GM18873 (cell line): ENCODE measurements around the gene KLHDC7B.
"Not testable (repeated sequence)": the region's sequence is repeated elsewhere in the genome, so short reads cannot be mapped to it uniquely, and the experiment has no call there.

Source experiments
- ATAC-seq: cut with Tn5 transposase; IDR thresholded peaks from one replicate; pipeline ENCODE4 v1.9.1; 2021; ENCODE audit warnings: mild to moderate bottlenecking, moderate library complexity, moderate number of reproducible peaks; ENCODE audit not compliant: unreplicated experiment, low FRiP score

KLHDC7B gene

DNA sequence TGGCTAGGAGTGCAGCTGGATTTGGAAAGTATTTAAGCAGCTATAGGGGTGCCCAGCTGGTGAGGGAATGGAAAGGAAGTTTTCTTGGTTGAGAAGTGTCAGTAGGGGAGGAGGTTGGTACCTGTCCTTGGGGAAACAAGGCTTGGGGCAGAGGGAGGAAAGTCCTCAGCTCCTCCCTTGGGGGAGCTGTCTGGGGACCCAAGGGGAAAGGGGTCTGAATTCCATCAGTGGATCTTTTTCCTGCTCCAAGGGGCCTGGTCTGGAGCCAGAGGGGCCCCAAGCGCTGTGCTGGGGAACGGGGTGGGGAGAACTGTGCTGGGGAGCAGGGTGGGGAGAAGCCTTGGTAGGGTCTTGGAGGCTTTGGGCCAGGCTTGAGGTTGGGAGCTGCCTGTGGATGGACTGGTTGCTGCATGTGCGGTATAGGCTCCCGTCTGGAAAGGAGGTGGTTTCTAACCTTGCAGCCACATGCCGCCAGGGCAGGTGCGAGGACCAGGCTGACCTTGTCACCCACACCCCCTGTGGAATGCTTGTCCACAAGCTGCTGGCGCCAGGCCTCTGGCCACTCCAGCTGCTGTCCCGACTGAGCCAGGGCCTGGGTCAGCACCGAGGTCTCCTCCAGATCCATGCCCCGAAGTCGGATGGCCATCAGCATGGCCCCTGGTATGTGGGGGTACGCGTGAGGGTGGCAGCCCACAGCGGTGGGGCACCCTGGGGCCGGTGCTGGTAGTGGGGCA is 16.9 kb upstream of the KLHDC7B start:
- no peak for ATAC-seq

DNA sequence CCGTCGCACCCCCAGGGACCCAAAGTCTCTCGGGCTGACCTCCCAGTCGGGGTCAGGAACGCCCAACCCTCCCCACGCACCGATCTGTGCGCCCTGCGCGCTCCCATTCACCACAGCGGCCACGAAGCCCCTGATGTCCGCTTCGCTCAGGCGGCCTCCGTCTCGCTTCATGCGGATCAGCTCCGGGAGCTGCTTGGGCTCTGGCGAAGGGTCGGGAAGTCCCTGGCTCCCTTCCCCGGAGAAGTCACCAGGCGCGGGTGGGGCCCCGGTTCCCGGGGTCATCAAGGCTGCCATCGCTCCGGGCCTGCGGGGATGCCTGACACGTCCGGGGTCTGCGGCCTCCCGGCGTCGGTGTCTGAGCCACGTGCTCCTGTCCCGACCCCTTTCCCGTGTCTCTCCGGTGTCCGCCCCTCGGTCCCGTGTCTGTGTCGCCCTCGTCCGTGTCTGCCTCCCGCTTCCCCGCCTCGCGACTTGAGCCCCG is 16.2 kb upstream of the KLHDC7B start:
- ATAC-seq: no peak

DNA sequence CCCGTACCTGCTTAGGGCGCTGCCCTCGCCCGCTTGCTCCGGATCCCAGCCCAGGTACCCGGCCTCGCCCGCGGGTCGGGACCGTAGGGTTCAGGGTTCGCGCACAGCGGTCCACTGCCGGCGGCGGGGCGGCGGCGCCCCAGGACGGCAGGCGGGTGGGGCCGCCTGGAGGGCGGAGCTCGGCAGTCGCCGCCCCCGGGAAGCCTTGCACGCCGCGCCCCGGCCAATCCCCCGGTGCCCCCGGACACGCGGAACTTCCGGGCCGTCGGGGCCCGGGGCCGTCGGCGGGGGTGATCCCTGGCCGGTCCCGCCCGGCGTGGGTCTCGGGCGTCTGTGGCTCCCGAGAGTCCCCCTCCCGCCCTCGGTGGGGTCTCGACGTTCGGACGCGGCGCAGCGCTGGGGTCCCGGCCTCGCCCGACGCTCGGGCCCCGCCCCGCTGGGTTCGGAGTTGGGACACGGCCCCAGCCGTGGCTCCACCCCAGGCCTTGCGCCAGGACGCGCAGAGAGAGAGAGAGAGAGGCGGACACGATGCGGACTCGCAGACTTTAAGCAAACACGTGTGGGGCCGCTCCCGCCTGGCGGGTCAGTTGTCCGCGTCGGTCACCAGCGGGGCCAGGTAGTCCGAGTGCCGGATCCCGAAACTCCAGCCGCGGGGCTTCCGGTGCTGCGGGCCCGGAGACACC is 15.7 kb upstream of the KLHDC7B start, which contains the start of gene TYMP:
Gene TYMP (minus strand): TSS at position 116 of the 683 bp plus-strand sequence. CDS start 303 bp downstream, outside the sequence.
- no peak for ATAC-seq

DNA sequence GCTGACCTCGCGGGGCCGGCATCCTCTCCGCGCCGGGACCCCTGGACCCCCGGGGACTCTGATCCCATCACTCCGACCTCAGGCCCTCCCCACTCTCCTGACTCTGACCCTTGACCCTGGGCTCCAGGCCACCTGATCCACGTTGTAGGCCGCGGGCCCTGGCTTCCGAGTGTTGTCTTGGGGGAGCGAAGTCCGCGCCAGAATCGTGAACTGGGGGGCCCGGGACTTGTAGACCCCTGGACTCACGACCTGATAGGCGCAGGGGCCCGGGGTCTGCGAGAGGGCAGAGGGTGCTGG is 15.2 kb upstream of the KLHDC7B start:
- no peak for ATAC-seq

DNA sequence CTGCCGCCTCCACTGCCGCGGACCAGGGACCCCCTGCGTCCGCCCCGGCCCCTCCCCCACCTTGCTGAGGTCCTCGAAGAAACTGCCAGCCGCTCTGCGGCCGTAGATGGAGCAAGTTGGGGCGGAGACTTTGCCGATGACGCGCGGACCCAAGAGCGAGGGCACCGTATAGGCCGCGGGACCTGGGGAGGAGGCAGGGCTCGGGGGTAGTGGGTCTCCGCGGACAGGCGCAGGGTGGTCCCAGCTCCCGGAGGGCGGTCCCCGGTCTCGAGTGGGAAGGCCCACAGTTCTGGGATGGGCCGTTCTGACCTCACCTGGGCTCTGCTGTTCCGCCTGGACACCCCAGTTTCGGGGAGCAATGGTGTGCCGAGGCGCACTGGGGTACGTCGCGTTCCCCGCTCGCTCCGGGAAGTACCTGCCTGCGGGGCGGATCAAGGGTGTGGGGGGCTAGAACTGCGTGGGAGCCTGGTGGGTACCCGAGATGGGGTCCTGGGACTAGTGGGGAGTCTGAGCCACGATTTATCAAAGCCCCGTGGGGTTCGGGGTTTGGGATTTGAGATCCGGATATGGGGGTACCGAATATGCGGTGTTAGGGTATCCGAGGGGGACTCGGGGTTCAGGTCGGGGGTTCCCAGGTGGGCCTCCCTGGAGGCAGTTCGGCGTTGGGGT is 14.7 kb upstream of the KLHDC7B start:
- no peak for ATAC-seq

DNA sequence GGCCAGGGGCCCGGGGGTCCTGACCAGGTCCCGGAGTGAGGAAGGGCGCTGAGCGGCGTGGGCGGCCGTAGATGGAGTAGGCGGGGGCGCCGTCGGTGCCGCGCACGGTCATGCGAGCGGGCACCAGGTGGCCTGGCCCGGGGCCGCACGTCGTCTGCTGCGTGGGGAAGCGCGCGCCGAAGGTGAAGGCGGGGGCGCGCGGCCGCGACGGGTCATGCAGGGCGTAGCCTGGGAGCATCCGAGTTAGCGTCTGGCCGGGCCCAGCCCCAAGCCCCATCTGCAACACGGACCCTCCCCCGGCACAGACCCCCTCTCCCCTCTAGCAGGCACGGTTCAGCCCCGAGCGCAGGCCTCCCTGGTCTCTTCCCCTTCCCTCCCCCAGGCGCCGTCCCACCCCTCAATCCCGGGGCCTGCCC is 14.1 kb upstream of the KLHDC7B start:
- no peak for ATAC-seq

DNA sequence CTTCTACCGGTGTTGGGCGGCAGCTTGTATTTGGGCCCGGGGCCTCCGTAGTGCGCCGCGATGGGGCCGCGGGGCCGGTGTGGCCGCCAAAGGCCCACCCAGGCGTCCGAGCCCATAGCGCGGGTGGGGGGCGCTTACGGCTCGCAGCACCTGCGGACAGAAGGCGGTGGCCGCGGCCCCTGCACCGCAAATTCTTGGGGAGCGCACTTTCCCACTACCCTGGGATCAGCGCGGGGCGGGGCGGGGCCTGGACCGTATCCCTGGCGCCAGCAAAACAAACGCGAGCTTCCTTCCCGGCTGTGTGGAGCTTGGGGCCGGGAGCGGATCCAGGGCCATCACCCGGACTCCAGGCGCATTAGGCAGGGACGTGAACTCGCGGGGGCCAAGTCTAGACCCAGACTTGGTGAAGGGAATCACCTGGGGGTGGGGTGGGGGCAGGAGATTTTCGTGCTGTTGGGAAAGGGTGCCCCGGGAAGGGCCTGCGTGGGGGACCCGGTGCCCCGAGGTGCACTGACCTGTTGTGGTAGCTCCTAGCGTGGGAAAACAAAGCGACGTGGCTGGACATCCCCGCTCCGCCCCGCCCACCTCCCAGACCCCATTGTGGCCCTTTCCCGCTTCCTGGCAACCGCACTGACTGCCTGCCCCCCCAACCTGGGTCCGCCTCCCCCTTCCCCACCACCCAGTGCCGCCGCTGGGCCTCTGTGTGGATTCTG is 13.6 kb upstream of the KLHDC7B start:
- no peak for ATAC-seq

DNA sequence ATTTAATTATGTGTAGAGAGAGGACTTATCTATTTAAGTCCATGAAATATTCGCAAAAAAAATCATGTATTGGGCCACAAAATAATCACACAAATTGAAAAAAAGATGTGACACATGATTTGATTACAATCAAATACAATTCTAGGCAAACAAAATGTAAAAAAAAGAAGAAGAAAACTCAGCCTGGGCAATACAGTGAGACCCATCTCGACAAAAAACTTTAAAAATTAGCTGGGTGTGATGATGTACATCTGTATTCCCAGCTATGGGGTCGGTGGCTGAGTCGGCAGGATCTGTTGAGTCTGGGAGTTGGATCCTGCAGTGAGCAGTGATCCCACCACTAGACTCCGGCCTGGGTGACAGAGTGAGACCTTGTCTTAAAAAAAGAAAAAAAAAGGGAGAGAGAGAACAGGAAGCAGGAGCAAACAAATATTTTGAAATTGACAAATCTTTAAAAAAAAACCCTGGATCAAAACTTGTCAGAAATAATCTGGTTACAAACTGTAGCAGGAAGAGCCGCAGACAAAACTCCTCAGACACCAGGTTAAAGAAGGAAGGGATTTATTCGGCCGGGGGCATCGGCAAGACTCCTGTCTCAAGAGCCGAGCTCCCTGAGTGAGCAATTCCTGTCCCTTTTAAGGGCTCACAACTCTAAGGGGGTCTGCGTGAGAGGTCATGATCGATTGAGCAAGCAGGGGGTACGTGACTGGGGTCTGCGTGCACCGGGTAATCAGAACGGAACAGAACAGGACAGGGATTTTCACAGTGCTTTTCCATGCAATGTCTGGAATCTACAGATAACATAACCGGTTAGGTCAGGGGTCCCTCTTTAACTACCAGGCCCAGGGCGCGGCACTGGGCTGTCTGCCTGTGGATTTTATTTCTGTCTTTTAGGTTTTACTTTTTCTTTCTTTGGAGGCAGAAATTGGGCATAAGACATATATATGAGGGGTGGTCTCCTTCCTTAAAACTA is 12.6 kb upstream of the KLHDC7B start:
- ATAC-seq: no peak

DNA sequence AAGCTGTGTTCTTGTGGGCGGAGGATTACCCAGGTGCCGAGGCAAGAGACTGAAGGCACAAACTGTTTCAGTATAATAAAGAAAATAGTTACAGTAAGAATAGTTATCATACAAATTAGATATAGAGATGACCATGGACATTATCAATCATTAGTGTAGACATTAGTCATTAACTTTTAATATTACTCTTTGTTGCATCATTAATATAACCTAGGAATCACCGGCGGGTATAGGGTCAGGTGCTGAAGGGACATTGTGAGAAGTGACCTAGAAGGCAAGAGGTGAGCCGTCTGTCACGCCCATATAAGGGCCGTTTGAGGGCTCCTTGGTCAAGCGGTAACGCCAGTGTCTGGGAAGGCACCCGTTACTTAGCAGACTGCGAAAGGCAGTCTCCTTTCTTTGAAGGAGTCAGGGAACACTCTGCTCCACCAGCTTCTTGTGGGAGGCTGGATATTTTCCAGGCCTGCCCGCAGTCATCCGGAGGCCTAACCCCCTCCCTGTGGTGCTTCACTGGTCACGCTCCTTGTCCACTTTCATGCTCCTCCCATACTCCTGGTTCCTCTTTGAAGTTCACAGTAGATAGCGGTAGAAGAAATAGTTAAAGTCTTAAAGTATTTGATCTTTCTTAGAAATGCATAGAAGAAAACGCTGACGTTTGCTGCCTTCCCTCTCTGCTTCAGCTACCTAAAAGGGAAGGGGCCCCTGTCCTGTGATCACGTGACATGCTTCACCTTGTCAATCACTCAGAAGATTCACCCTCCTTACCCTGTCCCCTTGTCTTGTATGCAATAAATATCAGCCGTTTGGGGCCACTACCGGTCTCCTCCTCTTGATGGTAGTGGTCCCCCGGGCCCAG is 11.6 kb upstream of the KLHDC7B start:
- not testable (repeated sequence) for ATAC-seq

DNA sequence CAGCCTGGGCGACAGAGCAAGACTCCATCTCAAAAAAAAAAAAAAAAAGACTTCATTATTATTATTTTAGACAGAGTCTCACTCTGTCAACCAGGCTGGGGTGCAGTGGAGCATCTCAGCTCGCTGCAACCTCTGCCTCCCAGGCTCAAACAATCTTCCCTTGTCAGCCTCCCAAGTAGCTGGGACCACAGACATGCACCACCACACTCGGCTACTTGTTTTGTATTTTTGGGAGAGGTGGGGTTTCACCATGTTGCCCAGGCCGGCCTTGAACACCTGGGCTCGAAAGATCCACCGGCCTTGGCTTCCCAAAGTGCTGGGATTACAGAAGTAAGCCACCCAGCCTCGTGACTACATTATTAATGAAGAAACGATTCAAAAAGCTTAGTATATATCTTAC is 10.6 kb upstream of the KLHDC7B start:
- no peak for ATAC-seq

DNA sequence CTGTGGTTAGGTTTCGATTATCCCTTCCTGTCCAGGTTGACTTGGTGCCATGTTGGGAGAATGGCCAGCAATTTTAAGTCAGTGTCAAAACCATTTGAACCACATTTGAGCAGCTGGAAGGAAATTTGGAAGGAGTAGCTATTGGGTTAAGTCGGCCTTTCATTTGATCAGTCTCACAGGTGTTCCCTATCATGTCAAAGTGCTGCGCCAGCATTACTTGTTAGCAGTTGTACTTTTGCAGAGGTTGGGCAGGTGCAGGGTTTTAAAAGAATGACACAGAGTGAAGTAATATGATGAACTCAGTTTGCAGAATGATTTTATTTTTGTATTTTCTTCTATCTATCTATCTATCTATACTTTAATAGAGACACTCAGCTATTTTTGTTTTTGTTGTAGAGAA is 9.5 kb upstream of the KLHDC7B start:
- no peak for ATAC-seq

DNA sequence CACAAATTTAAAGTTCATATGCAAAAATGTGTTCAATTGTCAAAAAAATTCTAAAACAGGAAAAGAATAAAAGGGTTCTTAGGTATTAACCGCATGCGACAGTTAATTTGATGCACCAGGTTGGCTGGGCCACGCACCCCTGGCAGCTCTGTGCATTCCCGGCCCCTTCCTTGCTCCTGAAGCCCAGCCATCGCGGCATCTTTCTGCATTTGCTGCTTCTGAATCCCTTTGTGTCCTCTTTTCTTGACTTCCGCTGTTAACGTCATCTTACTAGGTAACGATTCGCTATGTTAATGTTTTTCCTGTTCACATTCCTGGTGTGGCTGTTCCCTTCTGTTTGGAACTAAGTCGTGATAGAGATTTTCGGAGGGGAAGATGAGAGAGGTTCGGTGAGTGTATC is 7.9 kb upstream of the KLHDC7B start:
- ATAC-seq: no peak

DNA sequence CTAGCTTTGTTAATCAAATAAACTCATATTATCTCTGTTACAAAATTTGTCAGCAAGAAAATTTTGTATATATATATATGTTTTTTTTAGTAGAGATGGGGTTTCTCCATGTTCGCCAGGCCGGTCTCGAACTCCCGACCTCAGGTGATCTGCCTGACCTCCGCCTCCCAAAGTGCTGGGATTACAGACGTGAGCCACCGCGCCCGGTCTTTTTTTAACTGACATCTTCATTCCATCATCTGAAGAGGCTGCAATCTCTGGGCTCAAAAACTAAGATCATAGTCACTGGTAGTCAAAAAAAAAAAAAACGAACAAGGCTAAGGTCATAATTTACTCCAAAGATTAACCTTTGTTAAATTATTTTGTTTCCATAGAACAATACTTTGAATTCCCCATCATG is 5.3 kb upstream of the KLHDC7B start:
- no peak for ATAC-seq

DNA sequence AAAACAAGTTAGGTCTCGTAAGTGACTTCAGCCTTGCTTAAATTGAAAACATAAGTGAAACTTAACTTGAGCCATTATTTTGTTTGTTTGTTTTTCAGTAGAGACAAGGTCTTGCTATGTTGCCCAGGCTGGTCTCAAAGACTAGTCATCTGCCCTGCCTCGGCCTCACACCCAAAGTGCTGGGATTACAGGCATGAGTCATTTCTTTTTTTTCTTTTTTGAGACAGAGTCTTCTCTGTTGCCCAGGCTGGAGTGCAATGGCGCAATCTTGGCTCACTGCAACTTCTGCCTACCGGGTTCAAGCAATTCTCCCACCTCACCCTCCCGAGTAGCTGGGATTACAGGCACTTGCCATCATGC is 4.1 kb upstream of the KLHDC7B start:
- ATAC-seq: not testable (repeated sequence)

DNA sequence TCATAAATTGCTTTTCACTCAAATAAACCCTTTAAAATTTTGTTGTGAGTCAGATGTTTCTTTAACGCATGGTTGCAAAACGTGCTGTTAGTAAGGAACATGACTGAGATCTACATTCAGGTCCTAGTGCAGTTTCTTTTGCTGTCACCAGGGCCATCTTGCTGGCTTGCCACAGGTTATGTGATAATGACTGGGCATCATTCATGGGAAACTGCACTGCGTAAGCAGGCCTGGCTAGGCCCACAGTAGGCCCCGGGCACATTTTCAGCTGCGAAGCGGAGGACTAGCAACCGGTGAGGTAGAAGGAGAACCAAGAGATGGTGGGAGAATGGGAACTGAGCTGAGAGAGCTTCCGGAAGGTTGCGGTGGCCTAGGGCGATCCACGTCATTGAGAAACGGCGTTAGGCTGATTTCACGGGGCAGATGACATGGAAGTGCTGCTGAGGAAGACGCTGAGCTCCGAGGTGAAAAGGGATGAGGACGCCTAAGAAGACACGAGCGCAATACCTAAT is 3.2 kb upstream of the KLHDC7B start:
- no peak for ATAC-seq

DNA sequence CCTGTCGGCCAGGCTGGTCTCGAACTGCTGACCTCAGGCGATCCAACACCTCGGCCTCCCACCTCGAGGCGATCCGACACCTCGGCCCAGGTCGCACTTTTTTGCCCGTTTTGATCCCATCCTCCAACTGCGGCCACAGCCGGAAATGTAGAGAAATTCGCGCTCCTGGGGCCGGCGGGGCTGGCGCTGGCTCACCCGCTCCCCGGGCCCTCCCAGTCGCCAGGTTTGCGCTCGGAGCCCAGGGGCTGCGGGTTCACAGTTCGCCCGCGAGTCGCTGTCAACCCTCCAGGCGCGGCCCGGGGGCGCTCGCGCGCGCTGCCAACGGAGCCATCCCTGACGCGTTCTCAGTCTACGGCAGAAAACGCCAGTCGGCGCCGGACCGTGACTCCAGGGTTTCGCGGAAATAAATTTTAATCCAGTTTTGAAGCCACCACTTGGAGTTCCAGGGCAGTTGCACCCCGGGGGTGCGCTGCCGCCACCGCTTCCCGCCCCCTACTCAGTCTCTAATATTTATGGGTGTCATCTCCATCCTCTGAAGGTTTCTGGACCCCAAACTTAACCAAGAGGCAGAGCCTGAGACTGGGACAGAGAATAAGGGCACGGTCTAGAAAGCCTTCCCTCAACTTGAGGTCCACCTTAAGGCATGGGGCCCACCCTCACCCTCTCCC is 1.5 kb upstream of the KLHDC7B start:
- ATAC-seq: no peak

DNA sequence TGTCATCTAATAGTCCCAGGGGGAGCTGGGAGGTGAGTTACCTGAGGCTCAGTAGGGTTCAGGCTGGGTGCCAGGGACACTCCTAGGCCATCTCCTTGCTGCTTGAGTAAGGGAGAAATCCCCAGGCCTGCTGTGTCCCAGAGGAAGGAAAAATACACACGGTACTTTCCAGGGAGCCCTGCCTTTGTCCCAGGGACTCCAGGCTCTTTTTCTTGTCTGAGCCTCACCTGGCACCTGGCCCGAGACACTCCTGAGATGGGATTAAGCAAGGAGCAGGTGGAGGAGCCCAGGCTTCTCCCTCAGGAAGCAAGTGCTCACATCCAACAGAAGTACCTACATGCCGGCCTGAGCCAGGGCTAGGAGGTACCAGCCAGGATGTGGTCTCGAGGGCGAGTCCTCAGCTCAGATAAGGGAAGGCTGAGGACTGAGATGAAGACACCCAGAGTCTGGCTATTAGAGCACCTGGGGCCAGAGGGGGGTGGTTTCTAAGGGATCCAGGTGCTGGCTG is 899 bp upstream of the KLHDC7B start:
- no peak for ATAC-seq
